Kidney (tissue), 14 donors: ENCODE data around the gene FERMT1. TPM values are rescaled to one million over a fixed set of nuclear protein-coding genes. Genes with fewer than 3 reads are reported as not detected.
A peak's percentile ranks its signal among the peaks of the same experiment; 100 is the strongest.

Experiments
- DNase-seq, 5 donors: peaks; one replicate each; pipeline ENCODE4 v3.0.0-alpha.2; 2013 to 2020
- FAIRE-seq: peaks from 2 replicates; lab custom pipeline; 2012; peaks lifted over from hg19 to GRCh38; lab: Jason Lieb, UNC
- H3K27ac ChIP-seq, 2 donors: one replicate each; pipeline ENCODE4 v1.7.0; 2013; ENCODE audit warnings: low read depth in 2 of 2, low read length in 2 of 2, inconsistent platforms in 1 of 2
- H3K27me3 ChIP-seq: one replicate; pipeline ENCODE4 v1.7.1; 2013; ENCODE audit warnings: low read length, inconsistent platforms; ENCODE audit not compliant: control insufficient read depth, insufficient read depth
- H3K36me3 ChIP-seq, 3 donors: one replicate each; pipeline versions ENCODE4 v1.7.0 to v1.7.1; 2013; ENCODE audit warnings: low read length in 3 of 3, control low read depth in 1 of 3, inconsistent platforms in 1 of 3; ENCODE audit not compliant: insufficient read depth in 3 of 3, control insufficient read depth in 2 of 3
- H3K4me1 ChIP-seq, 3 donors: one replicate each; pipeline versions ENCODE4 v1.7.0 to v1.7.1; 2013; ENCODE audit warnings: low read length in 3 of 3, inconsistent platforms in 1 of 3, low read depth in 1 of 3; ENCODE audit not compliant: control insufficient read depth in 2 of 3, insufficient read depth in 2 of 3
- H3K4me3 ChIP-seq, 3 donors: one replicate each; pipeline versions ENCODE4 v1.7.0 to v1.8.1; 2013; ENCODE audit warnings: low read length in 3 of 3, control low read depth in 1 of 3, inconsistent platforms in 1 of 3
- H3K9ac ChIP-seq, 3 donors: one replicate each; pipeline versions ENCODE4 v1.7.0 to v1.7.1; 2013; ENCODE audit warnings: low read length in 3 of 3, control low read depth in 1 of 3, inconsistent platforms in 1 of 3
- H3K9me3 ChIP-seq, 3 donors: one replicate each; pipeline versions ENCODE4 v1.7.0 to v1.7.1; 2013; ENCODE audit warnings: low read length in 3 of 3, control low read depth in 1 of 3, inconsistent platforms in 1 of 3; ENCODE audit not compliant: control insufficient read depth in 2 of 3, insufficient read depth in 1 of 3
- intact Hi-C: fragments of 100-400 bp; cut with DNase I; formaldehyde crosslinking; loops from one replicate; pipeline ENCODE4 v1.11.1; 2022
- polyA plus RNA-seq: library from polyadenylated mRNA; stranded (reverse); fragments of 350-450 nt; fragmentation: Illumina TruSeq; extraction: RNeasy Lipid Tissue Mini Kit (QIAGEN cat#74804); gene quantifications from one replicate; pipeline ENCODE4 v1.2.3, GENCODE V29; 2014; ENCODE audit warnings: low read depth, low replicate concordance; ENCODE audit not compliant: insufficient read depth
- total RNA-seq: library from RNA; stranded (reverse); fragmentation: NEBNext Ultra II Directional; extraction: Animal tissue kit (Norgen Biotek cat#: 25700); gene quantifications from one replicate; pipeline ENCODE4 v1.2.1, GENCODE V29; 2021
- TF ChIP-seq, protein P1 (sequence below): IDR thresholded peaks from 3 replicates; pipeline ENCODE4 v1.5.1; 2012; ENCODE audit warnings: mild to moderate bottlenecking, moderate library complexity, borderline replicate concordance; ENCODE audit not compliant: insufficient read depth; ENCODE audit errors: extremely low read depth
- donor health status: control.
- donor health status: control.
- donor health status: control.
- donor health status: control.
- donor health status: control.
- donor health status: DM: yes; HTN: yes; CAD: no.
- donor health status: Normal renal cell carcinoma (clear cell type).

Gene FERMT1
- total and polyA plus RNA-seq, 2 donors from 2014 or later, result 0.57 to 2.2 TPM

DNA sequence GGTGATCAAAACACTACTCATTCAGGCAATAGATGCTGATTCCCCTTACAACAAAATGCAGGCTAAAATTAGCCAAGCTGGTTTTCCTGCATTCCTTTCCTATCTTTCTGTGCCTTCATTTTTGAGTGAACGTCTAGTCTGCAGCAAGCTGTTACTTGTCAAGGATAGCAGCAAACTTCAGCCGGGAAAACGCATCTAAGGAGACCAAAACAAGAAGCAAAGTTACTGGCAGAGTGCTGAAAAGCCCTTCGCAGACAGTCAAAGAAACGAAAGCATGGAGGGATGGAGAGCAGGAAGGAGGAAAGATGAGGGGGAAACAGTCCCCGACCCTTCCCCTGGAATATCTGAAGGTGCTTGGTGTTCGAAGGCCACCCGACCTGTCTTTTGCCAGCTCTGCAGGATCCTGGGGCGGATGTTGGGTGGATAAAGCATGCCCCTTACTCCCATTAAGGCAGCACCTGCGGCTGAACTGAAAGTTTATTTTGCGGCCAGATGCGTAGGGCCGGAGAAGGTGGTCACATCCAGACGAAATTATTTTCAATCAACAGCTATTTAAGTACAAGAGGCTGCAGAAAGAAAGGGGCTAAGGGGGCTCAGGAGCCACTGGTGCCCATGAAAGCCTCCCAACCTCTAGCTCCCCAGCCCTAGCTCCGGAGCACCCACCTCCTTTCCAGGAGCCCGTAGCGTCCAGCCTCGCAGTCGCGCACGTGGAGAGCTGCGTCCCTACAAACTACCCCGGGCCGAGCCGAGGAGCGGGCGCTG is 538 bp downstream of the FERMT1 start:
- no peaks in the 10 kb centered on the region for H3K36me3 ChIP-seq
- H3K27ac ChIP-seq, result peak overlapping the region in 1 of 2 donors; percentile 9
- peaks cover 0 to 6% (median 0%) of the 10 kb centered on the region in 3 donors for H3K4me1 ChIP-seq
- no peaks in the 10 kb centered on the region for H3K9me3 ChIP-seq
- H3K27me3 ChIP-seq, result no peaks in the 10 kb centered on the region
- FAIRE-seq (no peak), DNase-seq (peak in 3 of 5 donors; percentile 18 to 67 (median 53))
- intact Hi-C loops, result no loop called here
- peak overlapping the region; percentile 58 to 87 (median 66) for H3K4me3 ChIP-seq
- H3K9ac ChIP-seq, result peak overlapping the region; percentile 35 to 55 (median 41)
- TF ChIP-seq, protein P1, sequence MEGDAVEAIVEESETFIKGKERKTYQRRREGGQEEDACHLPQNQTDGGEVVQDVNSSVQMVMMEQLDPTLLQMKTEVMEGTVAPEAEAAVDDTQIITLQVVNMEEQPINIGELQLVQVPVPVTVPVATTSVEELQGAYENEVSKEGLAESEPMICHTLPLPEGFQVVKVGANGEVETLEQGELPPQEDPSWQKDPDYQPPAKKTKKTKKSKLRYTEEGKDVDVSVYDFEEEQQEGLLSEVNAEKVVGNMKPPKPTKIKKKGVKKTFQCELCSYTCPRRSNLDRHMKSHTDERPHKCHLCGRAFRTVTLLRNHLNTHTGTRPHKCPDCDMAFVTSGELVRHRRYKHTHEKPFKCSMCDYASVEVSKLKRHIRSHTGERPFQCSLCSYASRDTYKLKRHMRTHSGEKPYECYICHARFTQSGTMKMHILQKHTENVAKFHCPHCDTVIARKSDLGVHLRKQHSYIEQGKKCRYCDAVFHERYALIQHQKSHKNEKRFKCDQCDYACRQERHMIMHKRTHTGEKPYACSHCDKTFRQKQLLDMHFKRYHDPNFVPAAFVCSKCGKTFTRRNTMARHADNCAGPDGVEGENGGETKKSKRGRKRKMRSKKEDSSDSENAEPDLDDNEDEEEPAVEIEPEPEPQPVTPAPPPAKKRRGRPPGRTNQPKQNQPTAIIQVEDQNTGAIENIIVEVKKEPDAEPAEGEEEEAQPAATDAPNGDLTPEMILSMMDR, result no peak

DNA sequence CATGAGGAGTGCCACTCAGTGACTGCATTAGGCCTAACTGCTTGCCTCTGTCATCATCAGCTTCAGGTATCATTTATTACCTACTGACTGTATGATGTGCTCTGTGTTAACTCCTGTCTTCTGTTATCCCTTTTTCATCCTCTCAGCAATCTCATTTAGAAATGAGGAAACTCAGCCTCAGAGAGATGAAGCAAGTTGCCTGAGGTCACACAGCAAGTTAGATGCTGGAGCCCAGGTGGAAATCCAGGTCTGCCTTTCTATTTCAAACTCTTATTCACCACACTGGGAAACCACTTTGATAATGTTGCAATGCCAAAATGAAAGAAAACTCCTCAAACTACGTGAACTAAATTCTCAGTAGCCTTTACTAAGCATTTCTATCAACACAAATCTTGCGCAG is 1.3 kb downstream of the FERMT1 start:
- H3K27ac ChIP-seq, result no peak overlapping the region
- TF ChIP-seq, protein P1, result no peak
- DNase-seq, result no peak
- intact Hi-C loops, result no loop called here
- H3K27me3 ChIP-seq, result no peaks in the 10 kb centered on the region
- no peak overlapping the region for H3K9ac ChIP-seq
- no peak for FAIRE-seq
- no peaks in the 10 kb centered on the region for H3K9me3 ChIP-seq
- H3K4me1 ChIP-seq, result peaks cover 0 to 6% (median 0%) of the 10 kb centered on the region in 3 donors
- H3K36me3 ChIP-seq, result no peaks in the 10 kb centered on the region
- H3K4me3 ChIP-seq, result no peak overlapping the region

DNA sequence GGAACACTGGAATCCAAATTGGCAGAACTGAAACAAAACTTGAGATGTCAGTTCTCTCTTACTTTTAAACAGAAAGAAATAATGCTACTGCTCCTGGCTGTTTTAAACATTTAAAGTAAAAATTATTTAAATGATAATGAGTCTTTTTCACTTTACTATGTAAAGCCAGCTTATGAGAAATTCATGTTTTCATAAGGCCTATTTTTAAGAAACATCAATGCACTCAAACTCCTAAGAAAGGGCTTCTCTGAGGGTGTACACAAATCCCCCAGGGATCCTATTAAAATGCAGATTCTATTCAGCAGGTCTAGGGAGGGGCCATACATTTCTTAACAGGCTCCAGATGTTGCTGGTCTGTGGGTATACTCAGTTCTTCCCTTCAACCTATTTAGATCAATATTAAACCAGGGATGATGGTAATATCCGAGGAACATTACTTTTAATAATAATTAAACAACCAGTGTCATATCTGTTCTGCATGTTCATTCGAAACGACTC is 2.3 kb downstream of the FERMT1 start:
- FAIRE-seq (no peak), DNase-seq (no peak)
- Histone ChIP-seq H3K27me3 (no peaks in the 10 kb centered on the region), H3K4me1 (peaks cover 0 to 6% (median 0%) of the 10 kb centered on the region in 3 donors), H3K4me3 (no peak overlapping the region), H3K27ac (no peak overlapping the region), H3K9me3 (no peaks in the 10 kb centered on the region), H3K36me3 (peaks cover 0 to 4% (median 0%) of the 10 kb centered on the region in 3 donors), H3K9ac (no peak overlapping the region)
- TF ChIP-seq, protein P1, result no peak
- intact Hi-C loops, result no loop called here
